ENCODE results near the gene BDH1.

DNA sequence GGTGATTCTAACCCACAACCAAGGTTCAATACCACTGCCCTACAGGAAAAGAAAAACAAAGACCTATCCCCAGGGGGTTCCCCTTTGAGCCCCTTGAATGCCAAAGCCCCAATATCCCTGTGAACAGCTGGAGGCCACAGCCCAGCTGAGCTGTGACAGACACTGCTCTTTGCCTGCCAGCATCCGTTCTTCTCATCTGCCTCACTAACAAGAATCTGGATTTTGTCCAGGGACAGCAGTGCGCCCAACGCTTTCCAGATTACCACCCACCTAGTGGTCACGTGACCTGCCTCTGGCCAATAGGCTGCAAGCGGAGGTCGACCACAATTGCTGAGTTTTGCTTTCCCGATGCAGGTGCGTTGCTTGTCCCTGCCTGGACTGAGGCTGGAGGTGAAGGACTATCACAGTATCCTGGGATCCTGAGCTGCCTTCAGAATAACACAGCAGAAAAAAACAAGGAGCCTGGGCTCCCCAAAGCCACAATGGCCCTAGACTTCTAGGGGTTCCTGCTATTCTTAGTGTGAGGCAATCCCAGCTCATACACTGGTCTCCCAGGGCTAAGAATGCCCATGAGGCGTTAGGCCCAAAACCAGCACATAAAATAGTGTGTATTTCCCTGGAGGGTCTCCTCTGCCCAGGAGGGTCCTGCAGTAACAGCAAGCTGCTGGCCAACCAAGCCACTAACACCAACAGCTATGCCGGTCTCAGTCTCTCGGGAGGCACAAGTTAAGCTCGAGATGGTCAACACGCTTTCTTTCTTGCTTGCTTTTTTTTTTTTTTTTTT lies 13.8 kb downstream of the BDH1 start:
- TF ChIP-seq SNAI2 (CRISPR knock-in tag; IDR thresholded peaks at IDR 0.05) = no peak
- TF ChIP-seq ZFP3 (CRISPR knock-in tag; IDR thresholded peaks at IDR 0.05) = no peak
- no peak for TF ChIP-seq TOX (CRISPR knock-in tag; IDR thresholded peaks at IDR 0.05; ENCODE audit: borderline replicate concordance)
